Stimulated activated CD8-positive, alpha-beta memory T cell treated with anti-CD3 and anti-CD28 coated beads, Interleukin-12 subunit alpha, Interleukin-12 subunit beta, amount 100 ng/mL, for 1 hour (primary cell): Measurements from ENCODE around the gene MUC6.

Experiments used
- DNase-seq: peaks from one replicate; pipeline ENCODE4 v3.0.0-alpha.2; 2020; ENCODE audit warnings: low read depth

The MUC6 gene

GRCh38 chr11:1072116-1072820, 35.8 kb upstream of the MUC6 start:
- no peak for DNase-seq

- no peak for DNase-seq
These were observed 35.1 kb upstream of the MUC6 start for GRCh38 chr11:1071571-1072115.

- no peak for DNase-seq
These were observed 34.3 kb upstream of the MUC6 start for GRCh38 chr11:1070594-1071462.

- no peak for DNase-seq
These were observed 33.2 kb upstream of the MUC6 start for GRCh38 chr11:1069740-1070139.

- no peak for DNase-seq
These were observed 31.4 kb upstream of the MUC6 start for GRCh38 chr11:1067812-1068496.

GRCh38 chr11:1064167-1064566, 27.6 kb upstream of the MUC6 start:
- no peak for DNase-seq

- DNase-seq: no peak
These were observed 25.7 kb upstream of the MUC6 start for GRCh38 chr11:1062075-1062820.

- no peak for DNase-seq
These were observed 24.5 kb upstream of the MUC6 start for GRCh38 chr11:1060852-1061616.

GRCh38 chr11:1060410-1060809, 23.9 kb upstream of the MUC6 start:
- no peak for DNase-seq

- no peak for DNase-seq
These were observed 23.2 kb upstream of the MUC6 start for GRCh38 chr11:1059759-1060158.

GRCh38 chr11:1057806-1058205, 21.3 kb upstream of the MUC6 start:
- DNase-seq: no peak

- no peak for DNase-seq
These were observed 19.7 kb upstream of the MUC6 start for GRCh38 chr11:1055990-1056771.

- no peak for DNase-seq
These were observed 18.7 kb upstream of the MUC6 start for GRCh38 chr11:1055109-1055703.

GRCh38 chr11:1054143-1055108, 17.9 kb upstream of the MUC6 start:
- no peak for DNase-seq

- no peak for DNase-seq
These were observed 16.8 kb upstream of the MUC6 start for GRCh38 chr11:1053121-1053901.

GRCh38 chr11:1052133-1053011, 15.9 kb upstream of the MUC6 start:
- no peak for DNase-seq
